Purkinje cell (primary cell): ENCODE measurements around the gene CPXM1. TPM values are rescaled to one million over a fixed set of nuclear protein-coding genes. Genes with fewer than 3 reads are reported as not detected.

ENCODE experiments used
- polyA plus RNA-seq: library from polyadenylated mRNA; unstranded; fragments of >200 nt; fragmentation: Nextera tagmentation; gene quantifications from 2 replicates; pipeline ENCODE4 v1.2.1, GENCODE V29; 2014

CPXM1 gene
- not detected in 2 replicates for polyA plus RNA-seq

DNA sequence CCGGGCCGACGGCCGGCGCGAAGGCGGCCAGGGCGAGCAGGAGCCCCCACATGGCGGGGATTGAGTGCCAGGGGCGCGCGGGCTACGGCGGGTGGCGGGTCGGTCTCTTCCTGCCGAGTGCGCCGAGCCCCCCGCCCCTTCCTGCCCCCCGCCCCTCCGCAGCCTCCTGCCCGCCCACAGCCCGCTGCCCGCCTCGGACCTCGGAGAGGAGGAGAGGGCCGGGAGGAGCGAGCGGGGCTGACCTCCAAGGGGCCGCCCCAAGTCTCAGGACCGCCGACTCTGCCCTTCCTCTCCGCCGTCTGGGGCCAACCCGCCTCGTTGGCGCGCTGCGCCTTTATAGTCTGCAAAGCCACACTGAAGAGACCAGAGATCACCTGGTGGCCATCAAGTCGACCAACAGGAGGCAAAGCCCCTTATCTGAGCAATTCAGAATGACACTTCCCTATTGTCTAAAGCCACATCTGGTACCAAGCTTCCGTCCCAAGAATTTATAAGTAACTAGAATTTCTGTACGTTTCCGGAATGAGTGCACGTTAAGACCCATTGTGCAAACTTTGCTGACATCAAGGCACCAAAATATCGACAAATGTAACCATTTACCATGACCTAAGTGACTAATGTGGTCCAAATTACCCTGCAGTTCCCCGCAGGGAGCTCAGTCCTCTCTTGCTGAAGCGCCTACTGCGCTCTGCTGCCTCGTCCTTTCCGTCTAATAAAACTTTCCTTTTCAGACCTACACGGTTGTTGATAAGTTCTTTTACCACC, at the start of gene CPXM1:
TSS of gene CPXM1 (minus strand) at position 107 of the 765 bp plus-strand sequence. CDS start at position 52, 55 bp downstream.

DNA sequence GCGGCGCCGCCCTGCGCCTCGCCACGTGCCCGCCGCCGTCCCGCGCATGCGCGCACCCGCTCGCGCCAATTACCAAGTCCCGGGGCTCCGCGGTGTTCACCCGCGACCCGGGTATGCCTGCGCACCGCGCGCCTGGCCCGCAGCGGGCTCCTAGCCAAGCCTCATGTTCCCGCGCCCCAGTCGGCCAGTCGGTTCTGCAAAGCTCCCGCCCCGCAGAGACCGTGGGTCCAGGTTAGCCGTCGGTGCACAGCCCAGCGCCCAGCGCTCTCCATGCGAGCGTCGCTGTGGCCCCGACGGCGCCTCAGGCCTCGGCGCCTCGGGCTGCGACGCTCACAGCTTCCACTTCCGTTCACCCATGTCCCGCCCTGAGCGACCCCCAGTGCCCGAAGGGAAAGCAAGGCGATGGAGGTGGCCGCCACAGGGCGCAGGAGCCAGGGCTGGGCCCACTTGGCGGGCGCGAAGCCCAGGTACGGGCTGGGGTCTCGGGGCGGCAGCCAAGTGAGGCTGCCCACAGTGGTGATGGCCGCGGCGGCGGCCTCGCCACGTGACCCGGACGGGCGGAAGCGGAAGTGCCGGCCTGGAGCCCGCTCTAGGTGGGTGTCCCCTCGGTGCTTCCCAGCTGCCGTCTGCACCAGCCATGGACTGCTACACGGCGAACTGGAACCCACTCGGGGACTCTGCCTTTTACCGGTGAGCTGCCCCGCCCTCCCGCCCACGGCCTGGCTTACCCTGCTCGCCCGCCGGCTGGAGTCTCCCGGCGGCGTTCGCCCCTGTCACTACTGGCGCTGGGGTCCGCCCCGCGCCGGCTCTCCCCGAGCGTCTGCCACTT, 39.9 kb upstream of the CPXM1 start, which contains the start of the genes PCED1A and VPS16:
TSS of gene PCED1A (minus strand) at position 518 of the 829 bp plus-strand sequence. CDS start 743 bp downstream, outside the sequence.
TSS of gene VPS16 (plus strand) at position 608 of the 829 bp plus-strand sequence. CDS start at position 638, 30 bp downstream.

DNA sequence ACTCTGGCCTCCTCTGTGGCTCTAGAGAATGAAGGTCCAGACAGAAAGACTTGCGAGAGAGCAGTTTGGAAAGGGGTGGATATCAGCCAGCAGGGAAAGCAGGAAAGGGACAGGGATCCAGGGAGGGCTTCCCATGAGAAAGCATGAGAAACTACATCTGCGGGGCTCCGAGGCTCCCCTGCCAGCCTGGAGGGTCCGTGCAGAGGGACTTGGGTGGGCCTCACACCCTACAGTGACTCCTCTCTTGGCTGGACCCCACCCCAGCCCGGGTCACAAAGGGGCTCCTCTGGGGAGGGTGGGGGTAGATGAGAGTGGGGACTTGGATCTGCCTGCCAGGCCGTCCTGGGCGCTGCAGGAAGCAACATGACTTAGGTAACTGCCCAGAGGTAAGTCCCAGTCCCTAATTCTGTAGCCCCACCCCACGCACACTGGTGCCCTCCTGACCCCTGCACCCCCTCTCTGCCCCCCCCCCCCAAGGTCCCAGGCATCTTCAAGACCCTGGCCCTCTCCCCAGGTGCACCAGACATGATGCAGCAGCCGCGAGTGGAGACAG, 15.7 kb upstream of the CPXM1 start, which contains the start of gene TMEM239:
TSS of gene TMEM239 (plus strand) at position 335 of the 553 bp plus-strand sequence. CDS start at position 526, 191 bp downstream.

DNA sequence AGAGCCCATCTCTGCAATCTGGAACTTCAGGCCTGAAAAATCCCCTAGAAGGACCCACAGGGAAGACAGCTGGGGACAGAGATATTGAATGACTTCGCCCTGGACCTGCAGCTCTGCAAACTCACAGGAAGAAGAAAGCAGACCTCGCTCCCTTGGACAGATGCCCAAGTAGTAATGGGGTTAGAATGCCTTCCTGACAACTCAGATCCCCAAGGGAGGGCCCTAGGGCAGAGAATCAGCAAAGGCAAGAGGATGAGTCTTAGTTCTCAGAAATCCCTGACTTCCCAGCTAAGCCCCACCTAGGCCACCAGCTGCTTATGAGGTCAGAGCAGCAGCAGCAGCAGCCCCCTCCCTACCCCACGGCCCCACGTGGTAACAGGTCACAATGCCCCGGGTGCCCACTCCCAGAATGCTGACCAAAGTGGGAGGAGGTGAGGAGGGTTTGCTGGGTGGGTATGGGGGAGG, 14.2 kb upstream of the CPXM1 start, which contains the start of gene C20orf141:
TSS of gene C20orf141 (plus strand) at position 401 of the 465 bp plus-strand sequence. CDS start 198 bp downstream, outside the sequence.

Other genes with a start within 250 kb of the CPXM1 start
- 72.1 and 100 TPM in 2 replicates for gene NOP56, start 148.0 kb downstream of the CPXM1 start, polyA plus RNA-seq
- gene IDH3B, start 136.4 kb downstream of the CPXM1 start, polyA plus RNA-seq: 151 and 166 TPM in 2 replicates
- gene EBF4, start 107.8 kb downstream of the CPXM1 start, polyA plus RNA-seq: 0.52 TPM in 1 of 2 replicates, not detected in the other
- not detected in 2 replicates for gene C20orf141, start 14.4 kb upstream of the CPXM1 start, polyA plus RNA-seq
- gene TMEM239, start 15.7 kb upstream of the CPXM1 start, polyA plus RNA-seq: not detected in 2 replicates
- 5.4 and 8.8 TPM in 2 replicates for gene PCED1A, start 40.0 kb upstream of the CPXM1 start, polyA plus RNA-seq
- 18.5 and 27.7 TPM in 2 replicates for gene VPS16, start 40.1 kb upstream of the CPXM1 start, polyA plus RNA-seq
- 78.7 and 83.9 TPM in 2 replicates for gene PTPRA, start 72.9 kb upstream of the CPXM1 start, polyA plus RNA-seq
- gene GNRH2, start 243.0 kb upstream of the CPXM1 start, polyA plus RNA-seq: not detected in 2 replicates
- 17.0 and 27.5 TPM in 2 replicates for gene MRPS26, start 245.4 kb upstream of the CPXM1 start, polyA plus RNA-seq